NCI-H446 (cell line): ENCODE data around the gene OR51V1.
"Not testable (repeated sequence)": the region's sequence is repeated elsewhere in the genome, so short reads cannot be mapped to it uniquely, and the experiment has no call there.

Source experiments
- DNase-seq, 2 experiments: peaks; one replicate each; lab custom pipeline; 2025; lab: John Stamatoyannopoulos, UW

OR51V1 gene

DNA sequence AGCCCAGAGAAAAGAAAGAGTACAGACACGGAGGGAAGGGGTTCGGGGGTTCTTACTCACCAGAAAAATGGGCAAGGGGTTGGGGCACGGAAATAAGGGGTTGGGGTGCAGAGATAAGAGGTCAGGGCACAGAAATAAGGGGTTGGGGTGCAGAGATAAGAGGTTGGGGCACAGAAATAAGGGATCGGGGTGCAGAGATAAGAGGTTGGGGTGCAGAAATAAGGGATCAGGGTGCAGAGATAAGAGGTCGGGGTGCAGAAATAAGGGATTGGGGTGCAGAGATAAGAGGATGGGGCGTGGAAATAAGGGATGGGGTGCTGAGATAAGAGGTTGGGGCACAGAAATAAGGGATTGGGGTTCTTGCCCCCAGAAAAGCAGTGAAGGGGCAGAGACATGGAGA is 35.7 kb downstream of the OR51V1 start:
- DNase-seq, result not testable (repeated sequence)

GRCh38 chr11:5161045-5161444 is 39.4 kb downstream of the OR51V1 start:
- not testable (repeated sequence) for DNase-seq

- DNase-seq, result not testable (repeated sequence)
Measured at GRCh38 chr11:5160217-5160616, 40.3 kb downstream of the OR51V1 start.

GRCh38 chr11:5159806-5160205 is 40.7 kb downstream of the OR51V1 start:
- no peak for DNase-seq

- DNase-seq, result no peak
Measured at GRCh38 chr11:5154657-5155056, 45.8 kb downstream of the OR51V1 start, which contains the start of gene OR52A1. Gene OR52A1, minus strand, starts transcription at chr11:5154757. Its CDS starts 2,388 bp downstream, at chr11:5152369.

- DNase-seq, result no peak
Measured at GRCh38 chr11:5153574-5154431, 46.7 kb downstream of the OR51V1 start.

DNA sequence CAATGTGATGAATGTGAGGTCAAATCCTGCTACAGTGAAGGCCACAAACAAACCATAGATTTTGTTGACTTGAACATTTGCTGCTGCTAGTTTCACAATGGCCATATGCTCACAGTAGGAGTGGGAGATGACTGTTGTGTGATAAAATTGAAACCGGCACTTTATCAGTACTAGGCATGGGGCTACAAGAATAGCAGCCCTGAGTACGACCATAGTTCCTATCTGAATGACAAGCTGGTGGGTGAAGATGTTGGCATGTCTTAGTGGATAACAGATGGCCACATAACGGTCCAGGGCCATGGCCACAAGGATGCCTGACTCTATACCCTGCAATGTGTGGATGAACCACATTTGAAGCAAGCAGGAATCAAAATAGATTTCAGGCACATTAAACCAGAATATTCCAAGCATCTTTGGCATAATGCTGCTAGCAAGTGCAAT is 48.7 kb downstream of the OR51V1 start:
- no peak for DNase-seq
